GM19467 (cell line): Measurements from ENCODE around the gene SNX7.

Experiments used
- ATAC-seq: cut with Tn5 transposase; IDR thresholded peaks from one replicate; pipeline ENCODE4 v1.9.1; 2021; ENCODE audit warnings: mild to moderate bottlenecking, moderate library complexity; ENCODE audit not compliant: unreplicated experiment

SNX7 gene

DNA sequence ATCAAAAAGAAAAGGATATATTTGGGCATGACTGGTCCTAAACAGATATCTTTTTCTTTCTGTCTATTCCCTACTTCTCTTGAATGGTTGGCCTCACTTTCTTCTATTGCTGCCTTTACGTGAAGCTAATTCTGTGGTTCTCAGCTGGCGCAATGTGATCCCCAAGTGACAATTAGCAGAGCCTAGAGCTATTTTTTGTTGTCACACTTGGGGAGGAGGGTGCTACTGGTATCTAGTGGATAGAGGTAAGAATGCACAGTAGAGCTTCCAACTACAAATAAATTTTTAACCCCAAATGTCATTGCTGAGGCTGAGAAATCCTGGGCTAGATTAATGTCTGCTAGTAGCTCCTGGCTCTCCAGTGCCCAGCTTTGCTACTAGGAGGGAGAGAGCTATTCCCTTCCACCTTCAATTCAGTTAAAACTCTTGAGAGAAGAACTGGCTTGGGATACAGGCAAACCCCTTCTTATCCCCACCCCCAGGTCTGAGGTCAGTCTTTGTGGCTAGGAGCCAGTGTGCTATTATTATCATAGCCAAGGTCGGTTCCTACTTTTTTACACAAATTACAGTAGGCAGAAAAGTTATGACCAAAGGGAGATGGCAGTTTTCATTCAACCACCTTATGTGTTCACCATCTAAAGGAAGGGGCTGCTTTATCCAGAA, 102.1 kb downstream of the SNX7 start:
- no peak for ATAC-seq

DNA sequence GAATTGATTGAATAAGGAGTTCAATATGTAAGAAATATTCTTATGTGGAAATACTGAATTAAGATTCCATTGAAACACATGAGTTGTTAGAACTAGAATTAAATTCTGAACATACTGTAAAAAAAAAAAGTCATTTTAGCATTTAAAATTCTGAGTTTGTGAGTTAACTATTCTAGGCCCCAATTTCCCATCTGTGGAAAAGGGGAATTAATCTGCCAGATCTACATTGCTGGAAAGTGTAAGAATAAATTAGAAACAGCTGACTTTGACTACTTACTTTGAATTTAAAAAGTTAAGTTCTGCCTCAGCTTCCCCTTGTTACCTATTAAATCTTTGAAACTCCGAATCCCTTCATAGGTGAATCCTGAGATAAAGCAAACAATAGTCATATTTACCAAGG, 103.0 kb downstream of the SNX7 start:
- ATAC-seq = no peak

DNA sequence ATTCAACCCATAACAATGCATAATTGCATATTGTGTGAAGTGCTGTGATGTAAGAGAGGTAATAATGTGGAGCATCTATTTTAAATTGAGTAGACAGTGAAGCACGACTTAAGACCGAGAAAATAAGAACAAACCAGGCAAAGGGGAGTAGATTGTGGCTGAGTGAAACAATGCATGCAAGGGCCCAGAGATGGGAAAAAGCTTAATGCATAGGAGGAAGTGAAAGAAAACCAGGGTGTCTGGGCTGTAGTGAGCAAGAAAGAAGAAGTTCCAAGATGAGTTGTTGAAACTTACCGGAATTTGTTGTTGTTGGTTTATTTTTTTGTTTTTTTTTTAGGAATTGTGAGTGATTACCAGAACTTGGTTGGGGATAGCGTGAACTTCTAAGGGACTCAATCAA, 104.7 kb downstream of the SNX7 start:
- peak; percentile 69 for ATAC-seq

GRCh38 chr1:98769162-98769561, 107.6 kb downstream of the SNX7 start:
- no peak for ATAC-seq

DNA sequence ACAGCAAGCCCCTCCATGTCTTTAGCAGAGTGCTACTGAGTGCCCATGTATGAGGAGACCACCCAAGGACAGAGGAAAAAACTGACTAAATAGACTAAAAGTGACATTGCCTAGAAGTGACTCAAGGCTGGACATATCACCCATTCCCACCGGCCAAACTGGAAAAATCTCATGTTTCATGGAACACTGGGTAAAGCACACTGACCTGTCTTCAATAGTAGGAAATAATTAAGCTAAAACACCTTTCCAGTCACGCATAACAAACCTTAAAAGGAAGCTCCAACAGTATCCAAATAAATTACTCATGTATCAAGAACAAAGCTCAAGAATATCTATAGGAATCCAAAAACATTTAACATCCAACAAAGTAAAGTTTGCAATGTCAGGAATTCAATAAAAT, 120.4 kb downstream of the SNX7 start:
- ATAC-seq = no peak

- ATAC-seq = no peak
These were observed 122.3 kb downstream of the SNX7 start for GRCh38 chr1:98783821-98784220.

DNA sequence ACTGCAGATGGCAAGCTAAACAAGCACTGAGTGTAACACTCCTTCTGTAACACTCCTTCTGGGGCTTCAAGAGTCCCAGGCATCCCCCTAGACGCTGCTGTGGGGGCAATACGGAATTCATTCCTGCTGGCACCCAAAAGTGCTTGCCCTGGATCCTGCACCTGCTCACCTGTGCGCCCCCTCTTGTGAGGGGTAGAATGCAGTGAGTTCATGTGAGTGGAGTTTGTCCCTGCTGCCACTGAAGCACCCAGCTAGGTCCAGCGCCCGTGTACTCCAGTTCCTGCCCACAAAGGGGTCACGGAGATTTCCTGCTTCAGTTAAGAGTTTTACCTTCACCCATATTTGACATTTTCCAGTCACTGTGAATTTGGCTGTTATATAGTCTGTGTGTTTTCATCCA, 130.0 kb downstream of the SNX7 start:
- ATAC-seq = no peak

DNA sequence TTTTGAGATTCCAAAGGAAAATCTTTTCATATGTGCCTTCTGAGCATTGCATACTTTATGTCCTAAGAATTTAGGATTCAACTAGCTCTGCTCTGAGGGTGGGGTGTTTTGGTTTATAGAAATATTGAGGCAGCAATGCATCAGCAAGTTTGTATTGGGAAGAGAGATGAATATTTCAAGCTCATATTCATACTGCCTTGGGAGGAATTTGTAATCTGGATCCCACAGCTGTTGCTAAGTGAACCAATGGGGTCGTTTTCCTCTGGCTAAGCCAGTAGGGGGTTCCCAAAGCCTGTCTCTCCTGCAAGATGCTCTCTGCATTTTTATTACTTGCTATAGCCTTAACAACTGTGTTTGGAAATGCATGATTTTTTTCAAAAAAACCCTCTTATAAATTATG, 130.6 kb downstream of the SNX7 start:
- ATAC-seq = no peak

GRCh38 chr1:98793136-98793535, 131.6 kb downstream of the SNX7 start:
- no peak for ATAC-seq

DNA sequence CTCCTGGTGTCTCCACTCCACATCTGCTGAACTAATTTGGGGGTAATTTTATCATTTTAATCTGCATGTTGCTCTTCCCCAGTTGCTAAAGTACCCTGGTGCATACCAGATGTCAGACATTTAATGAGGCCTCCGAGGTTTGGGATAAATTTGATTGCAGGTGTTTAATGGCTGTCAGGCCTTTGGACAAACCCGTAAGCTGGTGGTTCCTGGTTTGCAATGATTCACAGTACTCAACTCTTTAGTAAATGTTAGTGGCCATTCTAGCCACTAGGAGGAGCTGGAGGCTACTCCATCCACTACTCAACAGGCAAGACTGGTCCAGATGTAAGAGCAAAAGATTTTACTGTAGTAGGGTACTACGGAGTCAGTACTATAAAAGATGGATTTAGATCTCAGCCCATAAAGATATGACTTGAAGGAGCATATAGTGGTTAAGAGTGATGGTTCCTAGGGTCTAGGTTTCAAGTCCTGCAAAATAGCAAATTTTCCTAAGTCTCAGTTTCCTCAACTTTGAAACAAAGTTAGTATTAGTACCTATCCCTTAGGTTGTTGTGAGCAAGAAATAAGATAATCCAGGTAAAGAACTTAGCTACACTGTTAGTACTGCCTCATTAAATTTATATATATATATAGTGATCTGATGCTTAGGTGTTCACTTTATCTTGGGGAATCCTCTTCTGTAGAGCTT, 132.8 kb downstream of the SNX7 start:
- ATAC-seq = peak; percentile 98

- no peak for ATAC-seq
These were observed 134.5 kb downstream of the SNX7 start for GRCh38 chr1:98796049-98796448.

DNA sequence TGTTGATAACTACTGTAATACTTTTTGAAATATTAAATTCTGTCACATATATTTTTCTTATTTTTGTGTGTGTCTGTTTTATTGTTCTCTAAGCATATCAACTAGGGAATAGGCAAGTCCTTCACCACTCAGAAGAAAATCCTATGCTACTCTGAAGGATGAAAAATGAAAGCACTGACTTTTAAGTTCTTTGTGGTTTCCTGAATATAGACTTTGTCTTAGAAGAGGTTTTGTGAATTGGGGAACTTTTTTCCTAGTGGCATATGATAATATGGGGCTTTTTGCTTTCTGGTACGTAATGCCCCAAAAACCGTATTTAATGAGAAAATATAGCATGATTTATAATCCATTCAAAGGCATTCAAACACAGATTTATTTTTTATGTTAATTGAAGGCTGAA, 136.0 kb downstream of the SNX7 start:
- ATAC-seq = no peak
